HepG2 (cell line): ENCODE results near the gene LDLRAD4. TPM values are rescaled to one million over a fixed set of nuclear protein-coding genes. Genes with fewer than 3 reads are reported as not detected.

Experiments
- ATAC-seq: fragments of 200-7000 bp; cut with Tn5 transposase; 3 replicates; pipeline ENCODE4 v1.9.1; 2020; ENCODE audit warnings: mild to moderate bottlenecking, moderate library complexity
- BruUV-seq: library from RNA; stranded (reverse); fragments of 400-500 nt; replicated peaks from 2 replicates; lab custom pipeline; 2021; lab: Mats Ljungman, UMichigan
- CTCF ChIA-PET: fragments of 300-600 bp; formaldehyde crosslinking; extraction: SDS; loops from one replicate; lab custom pipeline; 2021; ENCODE audit warnings: low total read pairs, inconsistent platforms, low intra/inter-chr PET ratio; lab: Yijun Ruan, JAX
- POLR2A ChIA-PET: fragments of 350-600 bp; sonication (Branson Sonifier 250); formaldehyde crosslinking; loops from one replicate; lab custom pipeline; 2020; ENCODE audit warnings: antibody characterized with exemption, inconsistent platforms; lab: Yijun Ruan, JAX
- DNase-seq: peaks from one replicate; pipeline ENCODE4 v3.0.0-alpha.2; 2015; ENCODE audit warnings: low spot score
- FAIRE-seq: peaks from 3 replicates; lab custom pipeline; 2011; peaks lifted over from hg19 to GRCh38; lab: Jason Lieb, UNC
- H2AFZ ChIP-seq: one replicate; pipeline ENCODE4 v1.6.1; 2011; ENCODE audit warnings: low read length, inconsistent platforms
- H3K27ac ChIP-seq: fragments of 300-600 bp; 3 replicates; pipeline ENCODE4 v1.8.0; 2011; ENCODE audit warnings: mixed run types, mild to moderate bottlenecking, mixed read lengths, low read length, inconsistent platforms; ENCODE audit not compliant: insufficient read depth; ENCODE audit errors: extremely low read length
- H3K27me3 ChIP-seq, 2 experiments: fragments of 200-600 bp in 1 of 2; 2 replicates in 1 of 2; 3 replicates in 1 of 2; pipeline versions ENCODE4 v1.6.0 to v1.8.0; 2011; ENCODE audit warnings: low read length in 2 of 2, mild to moderate bottlenecking in 2 of 2, moderate library complexity in 2 of 2, inconsistent platforms in 1 of 2; ENCODE audit not compliant: insufficient read depth in 2 of 2, control insufficient read depth in 1 of 2
- H3K36me3 ChIP-seq, 2 experiments: fragments of 200-600 bp in 1 of 2; replicated peaks in 1 of 2; 2 replicates in 1 of 2; 3 replicates in 1 of 2; pipeline versions ENCODE4 v1.5.1 to v1.8.0; 2011; ENCODE audit warnings: low read length in 2 of 2, inconsistent platforms in 1 of 2; ENCODE audit not compliant: insufficient read depth in 2 of 2, control insufficient read depth in 1 of 2
- H3K4me1 ChIP-seq: 2 replicates; pipeline ENCODE4 v1.5.1; 2012; ENCODE audit warnings: low read length, inconsistent platforms; ENCODE audit not compliant: insufficient read depth
- H3K4me2 ChIP-seq: 2 replicates; pipeline ENCODE4 v1.6.0; 2011; ENCODE audit warnings: low read depth, low read length, inconsistent platforms
- H3K4me3 ChIP-seq, 3 experiments: fragments of 200-600 bp in 1 of 3; sonication (generic), shearing (Covaris generic) in 1 of 3; replicated peaks in 1 of 3; 2 replicates each; pipeline ENCODE4 v1.5.1; 2011 to 2016; ENCODE audit warnings: low read length in 3 of 3, inconsistent platforms in 2 of 3, low read depth in 2 of 3, mild to moderate bottlenecking in 2 of 3, control low read depth in 1 of 3, mixed read lengths in 1 of 3; ENCODE audit not compliant: insufficient read depth in 1 of 3
- H3K79me2 ChIP-seq: one replicate; pipeline ENCODE4 v1.6.1; 2011; ENCODE audit warnings: low read length, inconsistent platforms; ENCODE audit not compliant: insufficient read depth
- H3K9ac ChIP-seq: 2 replicates; pipeline ENCODE4 v1.6.0; 2011; ENCODE audit warnings: mild to moderate bottlenecking, low read depth, low read length, inconsistent platforms; ENCODE audit not compliant: insufficient read depth
- H3K9me3 ChIP-seq: 2 replicates; pipeline ENCODE4 v1.5.1; 2012; ENCODE audit warnings: mild to moderate bottlenecking, low read length
- H4K20me1 ChIP-seq: 2 replicates; pipeline ENCODE4 v1.6.0; 2011; ENCODE audit warnings: inconsistent platforms, mild to moderate bottlenecking, low read length, moderate library complexity; ENCODE audit not compliant: insufficient read depth
- CCDC6 ChIP-seq: sonication (generic); formaldehyde crosslinking; IDR thresholded peaks from 2 replicates; pipeline ENCODE4 v1.8.1; 2022; ENCODE audit warnings: mild to moderate bottlenecking, missing genetic modification reagents, moderate library complexity
- GATAD2A ChIP-seq: IDR thresholded peaks from 2 replicates; pipeline ENCODE4 v1.6.1; 2016
- GMEB2 ChIP-seq: IDR thresholded peaks from 2 replicates; pipeline ENCODE4 v1.6.1; 2016; ENCODE audit warnings: missing biosample characterization, missing genetic modification reagents, low read depth
- ISX ChIP-seq: sonication (generic); formaldehyde crosslinking; conservative IDR thresholded peaks from 2 replicates; pipeline ENCODE4 v1.5.0; 2020; ENCODE audit warnings: missing genetic modification reagents
- POGZ ChIP-seq: sonication (generic); formaldehyde crosslinking; IDR thresholded peaks from 2 replicates; pipeline ENCODE4 v1.4.0; 2020; ENCODE audit warnings: mild to moderate bottlenecking, missing genetic modification reagents
- RERE ChIP-seq: IDR thresholded peaks from 2 replicates; pipeline ENCODE4 v1.6.1; 2016; ENCODE audit warnings: low read depth, missing genetic modification reagents, missing compliant biosample characterization
- SRF ChIP-seq: IDR thresholded peaks from 2 replicates; pipeline ENCODE4 v1.6.1; 2011; ENCODE audit warnings: mild to moderate bottlenecking, low read depth, low read length, moderate library complexity
- ZNF501 ChIP-seq: sonication (generic); formaldehyde crosslinking; IDR thresholded peaks from 2 replicates; pipeline ENCODE4 v1.5.1; 2020; ENCODE audit warnings: mild to moderate bottlenecking, moderate library complexity, missing genetic modification reagents
- ZSCAN29 ChIP-seq: sonication (generic); formaldehyde crosslinking; conservative IDR thresholded peaks from 2 replicates; pipeline ENCODE4 v1.4.0; 2020; ENCODE audit warnings: mild to moderate bottlenecking, missing genetic modification reagents
- WGBS: methylation state at CpG from one replicate; pipeline ENCODE4 v1.1.6; 2017; ENCODE audit warnings: low lambda C conversion rate; 5-methylcytosine and 5-hydroxymethylcytosine counted together
- in situ Hi-C: cut with HindIII; loops from 2 replicates; pipeline ENCODE4 v1.10.0; 2017; ENCODE audit warnings: low pct_unique_long_range_greater_than_20kb; ENCODE audit not compliant: extremely low pct_ligation_motif_present
- intact Hi-C: fragments of 100-400 bp; cut with micrococcal nuclease; formaldehyde crosslinking; loops from one replicate; pipeline ENCODE4 v1.10.0; 2022; ENCODE audit not compliant: unreplicated experiment
- polyA plus RNA-seq, 8 experiments: library from polyadenylated mRNA; depleted of rRNA in 3 of 8; stranded (reverse) in 7 of 8; unstranded in 1 of 8; fragments of >200 nt; fragmentation: Illumina TruSeq in 4 of 8; extraction: Trizol in 4 of 8; gene quantifications; 2 replicates each; pipeline versions ENCODE4 v1.2.1 to v1.2.3, GENCODE V29; 2011 to 2016; ENCODE audit warnings: low read depth in 4 of 8, missing spikeins in 1 of 8, mixed read lengths in 1 of 8; ENCODE audit not compliant: insufficient read depth in 1 of 8
- total RNA-seq, 5 experiments: library from RNA; depleted of rRNA; stranded (reverse); fragments of >200 nt; fragmentation: Illumina TruSeq; extraction: Trizol; gene quantifications; 2 replicates each; pipeline ENCODE4 v1.2.3, GENCODE V29; 2016; ENCODE audit warnings: low read depth in 1 of 5
- TF ChIP-seq, protein P1 (sequence below): sonication (generic); formaldehyde crosslinking; IDR thresholded peaks from 2 replicates; pipeline ENCODE4 v1.5.0; 2020; ENCODE audit warnings: mild to moderate bottlenecking, missing genetic modification reagents

LDLRAD4 gene
- total and polyA plus RNA-seq, 2 of the 13 experiments (the other 11 are each of a cell fraction or from before 2014, with no cell fraction given), result 13.6 to 20.9 TPM

DNA sequence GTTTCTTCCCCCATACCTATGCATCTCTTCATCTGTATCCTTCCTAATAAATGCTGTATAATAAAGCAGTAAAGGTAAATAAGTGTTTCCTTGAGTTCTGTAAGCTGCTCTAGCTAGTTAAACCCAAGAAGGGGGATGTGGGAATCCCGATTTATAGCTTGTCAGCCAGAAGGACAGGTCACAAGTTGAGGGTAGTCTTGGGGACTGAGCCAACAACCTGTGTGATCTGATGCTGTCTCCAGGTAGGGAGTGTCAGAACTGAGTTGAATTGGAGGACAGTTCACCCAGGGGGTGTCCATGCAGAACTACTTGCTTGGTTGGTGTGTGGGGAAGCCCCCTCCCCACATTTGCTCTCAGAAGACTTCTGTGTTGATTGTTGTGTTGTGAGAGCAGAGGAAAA, 112.4 kb downstream of the LDLRAD4 start:
- in situ Hi-C loops, result no loop called here

GRCh38 chr18:13331846-13332245, 113.3 kb downstream of the LDLRAD4 start:
- FAIRE-seq, result no peak
- CTCF ChIA-PET, result no interaction called here
- in situ Hi-C loops, result no loop called here
- BruUV-seq, result no TSS peak
- Histone ChIP-seq H3K36me3 (no peaks in the 10 kb centered on the region), H4K20me1 (no peaks in the 10 kb centered on the region), H3K9me3 (no peaks in the 10 kb centered on the region), H3K4me3 (no peak overlapping the region), H3K27ac (no peak overlapping the region), H2AFZ (no peak overlapping the region), H3K27me3 (no peaks in the 10 kb centered on the region), H3K9ac (no peak overlapping the region), H3K4me2 (no peak overlapping the region), H3K79me2 (no peaks in the 10 kb centered on the region), H3K4me1 (peaks cover 5% of the 10 kb centered on the region)
- POLR2A ChIA-PET, result no interaction called here
- WGBS, result 93% methylated on average over 3 of the region's 3 CpGs
- intact Hi-C loops, result loop anchor here (10.0 kb wide), 2 partner anchors 213 to 383 kb away; no protein-coding TSS in a partner anchor
- no peak for DNase-seq
- no peak for ATAC-seq
- TF ChIP-seq, protein P1, sequence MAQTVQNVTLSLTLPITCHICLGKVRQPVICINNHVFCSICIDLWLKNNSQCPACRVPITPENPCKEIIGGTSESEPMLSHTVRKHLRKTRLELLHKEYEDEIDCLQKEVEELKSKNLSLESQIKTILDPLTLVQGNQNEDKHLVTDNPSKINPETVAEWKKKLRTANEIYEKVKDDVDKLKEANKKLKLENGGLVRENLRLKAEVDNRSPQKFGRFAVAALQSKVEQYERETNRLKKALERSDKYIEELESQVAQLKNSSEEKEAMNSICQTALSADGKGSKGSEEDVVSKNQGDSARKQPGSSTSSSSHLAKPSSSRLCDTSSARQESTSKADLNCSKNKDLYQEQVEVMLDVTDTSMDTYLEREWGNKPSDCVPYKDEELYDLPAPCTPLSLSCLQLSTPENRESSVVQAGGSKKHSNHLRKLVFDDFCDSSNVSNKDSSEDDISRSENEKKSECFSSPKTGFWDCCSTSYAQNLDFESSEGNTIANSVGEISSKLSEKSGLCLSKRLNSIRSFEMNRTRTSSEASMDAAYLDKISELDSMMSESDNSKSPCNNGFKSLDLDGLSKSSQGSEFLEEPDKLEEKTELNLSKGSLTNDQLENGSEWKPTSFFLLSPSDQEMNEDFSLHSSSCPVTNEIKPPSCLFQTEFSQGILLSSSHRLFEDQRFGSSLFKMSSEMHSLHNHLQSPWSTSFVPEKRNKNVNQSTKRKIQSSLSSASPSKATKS (CRISPR knock-in tag), result no peak
- TF ChIP-seq ISX (CRISPR knock-in tag) (no peak), ZNF501 (CRISPR knock-in tag) (no peak), GMEB2 (no peak), SRF (no peak), RERE (no peak), CCDC6 (CRISPR knock-in tag) (no peak), GATAD2A (CRISPR knock-in tag) (no peak), POGZ (CRISPR knock-in tag) (no peak)

More for the DNA sequence above, 112.4 kb downstream of the LDLRAD4 start:
- CTCF ChIA-PET, result no interaction called here
- no peaks in the 10 kb centered on the region for H3K36me3 ChIP-seq
- DNase-seq, result no peak
- no peak for ATAC-seq
- TF ChIP-seq ZSCAN29 (CRISPR knock-in tag), result no peak
- TF ChIP-seq, all 625 proteins: peak for 0
- no peak overlapping the region for H3K4me2 ChIP-seq
- no peaks in the 10 kb centered on the region for H4K20me1 ChIP-seq
- no peaks in the 10 kb centered on the region for H3K79me2 ChIP-seq
- POLR2A ChIA-PET, result no interaction called here
- H3K4me1 ChIP-seq, result no peaks in the 10 kb centered on the region
- no peak overlapping the region for H3K27ac ChIP-seq
- no peak overlapping the region for H3K4me3 ChIP-seq
- intact Hi-C loops, result loop anchor here (10.0 kb wide), 2 partner anchors 214 to 384 kb away; no protein-coding TSS in a partner anchor
- no peak overlapping the region for H3K9ac ChIP-seq
- H3K27me3 ChIP-seq, result no peaks in the 10 kb centered on the region
- FAIRE-seq, result no peak
- BruUV-seq, result no TSS peak
- WGBS, result 81% methylated on average over 1 of the region's 1 CpG
- H2AFZ ChIP-seq, result no peak overlapping the region
- no peaks in the 10 kb centered on the region for H3K9me3 ChIP-seq
